GM12874 (cell line): Measurements from ENCODE around the gene METAP1.

Source experiments
- CTCF ChIP-seq: IDR thresholded peaks from 2 replicates; pipeline ENCODE4 v1.5.1; 2011; ENCODE audit warnings: low read depth, mild to moderate bottlenecking, control low read depth, low read length, moderate library complexity; ENCODE audit not compliant: insufficient read depth

Gene METAP1

GRCh38 chr4:99024481-99025275 lies 29.2 kb downstream of the METAP1 start:
- no peak for TF ChIP-seq CTCF

- no peak for TF ChIP-seq CTCF
These were observed 30.0 kb downstream of the METAP1 start for GRCh38 chr4:99025506-99025905.

- no peak for TF ChIP-seq CTCF
These were observed 31.8 kb downstream of the METAP1 start for GRCh38 chr4:99027304-99027703.

GRCh38 chr4:99028187-99028586 lies 32.7 kb downstream of the METAP1 start:
- no peak for TF ChIP-seq CTCF

GRCh38 chr4:99029018-99029735 lies 33.7 kb downstream of the METAP1 start:
- TF ChIP-seq CTCF, result no peak

- TF ChIP-seq CTCF, result no peak
These were observed 34.3 kb downstream of the METAP1 start for GRCh38 chr4:99029852-99030251.

- no peak for TF ChIP-seq CTCF
These were observed 38.4 kb downstream of the METAP1 start for GRCh38 chr4:99033956-99034355.
